ENCODE results near the gene IGFBPL1. TPM values are rescaled to one million over a fixed set of nuclear protein-coding genes. Genes with fewer than 3 reads are reported as not detected.
"Not testable (repeated sequence)": the region's sequence is repeated elsewhere in the genome, so short reads cannot be mapped to it uniquely, and the experiment has no call there.

Gene IGFBPL1
- total and polyA plus RNA-seq, 4 donors = 6.7 to 14.8 (median 10.9) TPM

DNA sequence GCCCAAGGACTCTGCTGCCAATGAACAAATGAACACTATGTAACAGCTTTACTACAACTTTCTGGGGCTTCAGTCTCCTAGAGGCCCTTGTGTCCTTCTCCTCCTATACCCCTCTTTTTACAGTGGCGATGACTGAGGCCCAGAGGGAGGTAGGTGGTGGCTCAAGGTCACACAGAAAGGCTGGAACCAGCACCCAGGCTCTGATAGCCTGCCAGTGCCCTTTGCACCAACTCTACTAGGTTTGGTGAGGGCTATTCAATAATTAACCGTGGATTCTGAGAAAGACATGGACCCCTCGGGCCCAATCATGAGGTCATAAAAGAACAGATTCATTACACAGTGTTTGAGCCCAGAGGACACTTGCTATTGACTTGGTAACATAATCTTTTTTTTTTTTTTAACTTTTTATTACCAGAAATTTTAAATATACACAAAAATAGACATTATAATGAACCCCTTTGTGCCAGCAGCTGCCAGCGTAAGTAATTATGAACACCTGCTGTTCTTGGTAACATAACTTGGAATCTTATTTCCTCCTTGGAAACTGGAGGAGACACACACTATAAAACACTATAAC lies 37.8 kb downstream of the IGFBPL1 start:
- 100% methylated on average over 2 of the region's 4 CpGs for WGBS (ENCODE audit: insufficient coverage)
- Histone ChIP-seq H3K4me1 (ENCODE audit: control insufficient read depth, insufficient read depth, low read length) (peaks cover 9% of the 10 kb centered on the region), H3K9me3 (ENCODE audit: control insufficient read depth, insufficient read depth, low read length) (no peaks in the 10 kb centered on the region), H3K4me3 (ENCODE audit: low read depth, low read length) (no peak overlapping the region), H3K27ac (ENCODE audit: low read depth, low read length) (no peak overlapping the region), H3K36me3 (ENCODE audit: control insufficient read depth, insufficient read depth, low read length) (no peaks in the 10 kb centered on the region), H3K27me3 (ENCODE audit: control insufficient read depth, insufficient read depth, low read length) (no peaks in the 10 kb centered on the region)
- peak in 1 of 6 donors; percentile 64 for DNase-seq (ENCODE audit: low read depth in 4 of 6, low spot score in 6 of 6)

DNA sequence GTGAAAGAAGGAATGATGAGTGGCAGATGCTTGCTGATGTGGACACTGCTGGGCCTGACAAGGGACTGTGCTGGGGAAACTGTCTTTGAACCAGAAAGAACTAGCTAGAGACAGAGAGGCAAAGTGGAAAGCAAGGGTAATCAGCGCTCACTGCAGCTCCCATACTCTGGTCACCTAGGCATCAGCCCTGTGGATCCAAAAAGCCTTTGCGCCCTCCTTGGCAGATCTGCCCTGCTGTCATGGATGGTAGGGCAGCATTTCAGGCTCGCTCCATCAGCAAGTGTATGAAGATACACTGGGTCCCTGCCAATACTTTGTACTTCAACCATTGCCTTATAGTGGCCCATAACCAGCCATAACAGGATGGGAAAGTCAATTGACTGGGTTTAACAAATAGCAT lies 38.4 kb downstream of the IGFBPL1 start:
- no peaks in the 10 kb centered on the region for H3K27me3 ChIP-seq (ENCODE audit: control insufficient read depth, insufficient read depth, low read length)
- H3K4me3 ChIP-seq (ENCODE audit: low read depth, low read length) = no peak overlapping the region
- H3K27ac ChIP-seq (ENCODE audit: low read depth, low read length) = no peak overlapping the region
- no peaks in the 10 kb centered on the region for H3K36me3 ChIP-seq (ENCODE audit: control insufficient read depth, insufficient read depth, low read length)
- H3K9me3 ChIP-seq (ENCODE audit: control insufficient read depth, insufficient read depth, low read length) = no peaks in the 10 kb centered on the region
- DNase-seq (ENCODE audit: low read depth in 4 of 6, low spot score in 6 of 6) = no peak
- peaks cover 14% of the 10 kb centered on the region for H3K4me1 ChIP-seq (ENCODE audit: control insufficient read depth, insufficient read depth, low read length)
- WGBS (ENCODE audit: insufficient coverage) = 96% methylated on average over 3 of the region's 3 CpGs

DNA sequence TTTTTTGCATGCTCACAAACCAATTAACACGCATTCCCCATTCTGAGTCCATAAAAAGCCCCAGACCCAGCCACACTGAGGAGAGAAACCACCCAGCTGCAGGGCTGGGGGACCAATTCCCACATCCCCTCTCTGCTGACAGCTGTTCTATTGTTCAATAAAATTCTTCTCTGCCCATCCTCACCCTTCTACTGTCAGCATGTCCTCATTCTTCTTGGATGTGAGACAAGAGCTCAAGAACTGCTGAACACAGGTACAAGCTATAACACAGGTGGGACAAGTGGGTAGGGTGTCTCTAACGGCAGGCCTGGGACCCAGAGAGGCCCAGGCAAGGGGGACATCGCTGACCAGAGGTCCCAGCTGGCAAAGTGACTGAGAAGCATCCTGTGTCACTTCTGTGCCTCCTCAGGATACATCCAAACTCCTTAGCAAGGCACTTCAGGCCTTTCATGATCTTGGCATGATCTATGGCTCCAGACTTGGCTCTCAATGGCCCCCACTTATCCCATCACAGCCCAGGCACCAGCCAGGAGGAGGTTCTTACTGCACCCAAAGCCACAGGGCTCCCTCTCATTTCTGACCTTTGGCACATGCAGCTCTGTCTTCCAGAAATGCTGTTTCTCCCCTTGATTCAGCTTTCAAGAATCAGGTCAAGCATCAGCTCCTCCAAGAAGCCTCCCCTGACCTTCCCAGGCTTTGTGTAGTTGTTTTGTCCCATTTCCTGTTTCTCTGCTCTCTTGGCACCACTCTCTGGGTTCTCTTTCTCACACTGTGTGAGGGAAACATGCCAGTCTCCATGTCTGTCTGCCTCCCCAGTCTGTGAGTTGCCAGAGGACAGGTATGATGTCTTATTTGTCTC lies 39.0 kb downstream of the IGFBPL1 start:
- Histone ChIP-seq H3K4me3 (ENCODE audit: low read depth, low read length) (no peak overlapping the region), H3K36me3 (ENCODE audit: control insufficient read depth, insufficient read depth, low read length) (no peaks in the 10 kb centered on the region), H3K27ac (ENCODE audit: low read depth, low read length) (no peak overlapping the region), H3K9me3 (ENCODE audit: control insufficient read depth, insufficient read depth, low read length) (no peaks in the 10 kb centered on the region), H3K4me1 (ENCODE audit: control insufficient read depth, insufficient read depth, low read length) (peaks cover 19% of the 10 kb centered on the region), H3K27me3 (ENCODE audit: control insufficient read depth, insufficient read depth, low read length) (no peaks in the 10 kb centered on the region)
- no peak for DNase-seq (ENCODE audit: low read depth in 4 of 6, low spot score in 6 of 6)
- 72% methylated on average over 3 of the region's 3 CpGs for WGBS (ENCODE audit: insufficient coverage)

DNA sequence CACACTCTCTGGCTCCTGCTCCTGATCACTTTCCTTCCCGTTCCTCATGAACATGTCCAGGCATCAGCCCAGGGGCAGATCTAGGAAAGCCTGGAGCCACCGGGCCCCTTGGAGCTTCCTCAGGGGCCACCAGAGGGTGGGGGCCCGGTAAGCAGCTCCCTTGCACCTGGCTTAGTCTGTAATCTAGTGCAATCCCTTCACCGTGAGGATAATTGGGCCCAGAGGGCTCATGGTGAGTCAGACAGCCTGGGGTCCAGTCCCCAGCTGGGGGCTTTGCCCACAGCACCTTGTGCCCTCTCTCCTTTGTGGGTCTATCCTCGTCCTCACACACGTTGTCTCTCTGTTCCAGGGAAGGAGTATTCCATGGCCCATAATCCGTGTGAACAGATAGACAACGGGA lies 42.1 kb downstream of the IGFBPL1 start:
- peaks cover 19% of the 10 kb centered on the region for H3K4me1 ChIP-seq (ENCODE audit: control insufficient read depth, insufficient read depth, low read length)
- no peak for DNase-seq (ENCODE audit: low read depth in 4 of 6, low spot score in 6 of 6)
- WGBS (ENCODE audit: insufficient coverage) = 78% methylated on average over 8 of the region's 8 CpGs
- no peaks in the 10 kb centered on the region for H3K27me3 ChIP-seq (ENCODE audit: control insufficient read depth, insufficient read depth, low read length)
- no peak overlapping the region for H3K27ac ChIP-seq (ENCODE audit: low read depth, low read length)
- H3K36me3 ChIP-seq (ENCODE audit: control insufficient read depth, insufficient read depth, low read length) = no peaks in the 10 kb centered on the region
- H3K4me3 ChIP-seq (ENCODE audit: low read depth, low read length) = no peak overlapping the region
- no peaks in the 10 kb centered on the region for H3K9me3 ChIP-seq (ENCODE audit: control insufficient read depth, insufficient read depth, low read length)

DNA sequence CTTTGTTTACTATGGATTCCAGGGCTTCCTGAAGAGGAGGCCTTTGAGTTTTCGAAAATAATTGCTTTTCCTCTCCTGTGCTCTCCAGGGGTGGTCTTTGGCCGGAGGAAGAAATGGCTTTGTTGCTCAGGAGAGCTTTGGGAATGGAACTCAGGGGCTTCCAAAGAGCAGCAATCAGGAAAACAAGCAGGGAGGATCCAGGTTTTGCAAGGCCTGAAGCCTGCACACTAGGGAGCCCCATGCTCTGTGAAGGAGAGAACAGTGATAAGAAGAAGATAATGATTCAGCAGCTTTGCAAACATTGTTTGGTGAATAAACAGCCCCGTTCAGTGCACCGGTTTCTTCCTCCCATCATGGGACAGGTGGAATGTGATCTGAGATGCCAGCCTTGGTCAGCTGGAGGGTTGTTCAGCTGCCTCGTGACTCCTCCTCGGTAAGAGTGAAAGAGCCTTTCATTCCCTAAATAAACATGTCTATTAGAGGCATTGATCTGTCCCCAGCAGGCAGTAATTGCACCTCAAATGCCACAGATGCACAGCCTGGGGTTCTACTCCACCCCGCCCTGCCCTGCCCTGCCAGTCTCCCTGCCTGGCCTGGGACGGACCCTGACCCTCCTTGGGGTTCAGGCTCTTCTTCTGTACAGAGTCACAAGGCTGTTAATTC lies 43.3 kb downstream of the IGFBPL1 start:
- DNase-seq (ENCODE audit: low read depth in 4 of 6, low spot score in 6 of 6) = no peak
- Histone ChIP-seq H3K27me3 (ENCODE audit: control insufficient read depth, insufficient read depth, low read length) (no peaks in the 10 kb centered on the region), H3K27ac (ENCODE audit: low read depth, low read length) (no peak overlapping the region), H3K36me3 (ENCODE audit: control insufficient read depth, insufficient read depth, low read length) (no peaks in the 10 kb centered on the region), H3K4me1 (ENCODE audit: control insufficient read depth, insufficient read depth, low read length) (peaks cover 22% of the 10 kb centered on the region), H3K4me3 (ENCODE audit: low read depth, low read length) (no peak overlapping the region), H3K9me3 (ENCODE audit: control insufficient read depth, insufficient read depth, low read length) (no peaks in the 10 kb centered on the region)
- WGBS (ENCODE audit: insufficient coverage) = 34% methylated on average over 6 of the region's 8 CpGs

DNA sequence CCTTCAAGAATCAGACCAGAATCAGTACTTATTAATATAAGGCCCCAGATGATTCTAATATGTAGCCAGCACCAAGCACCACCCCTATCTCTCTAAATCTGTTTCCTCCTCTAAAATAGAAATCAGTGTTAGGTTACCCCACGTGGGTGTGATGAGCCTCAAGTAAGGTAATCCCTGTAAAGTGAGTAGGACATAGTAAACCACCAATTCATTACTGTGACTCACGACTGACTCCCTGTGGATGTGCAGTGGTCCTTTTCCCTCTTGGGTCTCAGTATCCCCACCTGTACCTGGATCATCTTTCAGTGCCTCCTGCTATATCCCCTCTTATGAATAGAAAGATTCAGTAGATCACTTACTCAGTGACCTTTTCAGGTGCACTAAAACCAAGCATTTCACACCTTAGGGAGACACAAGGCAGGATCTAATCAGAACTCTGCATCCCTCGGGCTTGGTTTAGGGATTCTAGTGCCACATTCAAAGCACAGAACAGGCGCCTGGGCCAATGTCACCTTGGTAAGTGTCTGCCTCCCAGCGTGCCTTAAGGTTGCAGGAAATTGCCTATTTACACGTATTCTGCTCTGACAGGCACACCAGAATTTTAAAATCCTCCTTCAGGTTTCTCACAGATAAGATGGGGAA lies 43.9 kb downstream of the IGFBPL1 start:
- DNase-seq (ENCODE audit: low read depth in 4 of 6, low spot score in 6 of 6) = no peak
- no peaks in the 10 kb centered on the region for H3K36me3 ChIP-seq (ENCODE audit: control insufficient read depth, insufficient read depth, low read length)
- H3K27ac ChIP-seq (ENCODE audit: low read depth, low read length) = no peak overlapping the region
- WGBS (ENCODE audit: insufficient coverage) = 70% methylated on average over 4 of the region's 6 CpGs
- no peaks in the 10 kb centered on the region for H3K9me3 ChIP-seq (ENCODE audit: control insufficient read depth, insufficient read depth, low read length)
- peaks cover 23% of the 10 kb centered on the region for H3K4me1 ChIP-seq (ENCODE audit: control insufficient read depth, insufficient read depth, low read length)
- no peak overlapping the region for H3K4me3 ChIP-seq (ENCODE audit: low read depth, low read length)
- H3K27me3 ChIP-seq (ENCODE audit: control insufficient read depth, insufficient read depth, low read length) = no peaks in the 10 kb centered on the region

DNA sequence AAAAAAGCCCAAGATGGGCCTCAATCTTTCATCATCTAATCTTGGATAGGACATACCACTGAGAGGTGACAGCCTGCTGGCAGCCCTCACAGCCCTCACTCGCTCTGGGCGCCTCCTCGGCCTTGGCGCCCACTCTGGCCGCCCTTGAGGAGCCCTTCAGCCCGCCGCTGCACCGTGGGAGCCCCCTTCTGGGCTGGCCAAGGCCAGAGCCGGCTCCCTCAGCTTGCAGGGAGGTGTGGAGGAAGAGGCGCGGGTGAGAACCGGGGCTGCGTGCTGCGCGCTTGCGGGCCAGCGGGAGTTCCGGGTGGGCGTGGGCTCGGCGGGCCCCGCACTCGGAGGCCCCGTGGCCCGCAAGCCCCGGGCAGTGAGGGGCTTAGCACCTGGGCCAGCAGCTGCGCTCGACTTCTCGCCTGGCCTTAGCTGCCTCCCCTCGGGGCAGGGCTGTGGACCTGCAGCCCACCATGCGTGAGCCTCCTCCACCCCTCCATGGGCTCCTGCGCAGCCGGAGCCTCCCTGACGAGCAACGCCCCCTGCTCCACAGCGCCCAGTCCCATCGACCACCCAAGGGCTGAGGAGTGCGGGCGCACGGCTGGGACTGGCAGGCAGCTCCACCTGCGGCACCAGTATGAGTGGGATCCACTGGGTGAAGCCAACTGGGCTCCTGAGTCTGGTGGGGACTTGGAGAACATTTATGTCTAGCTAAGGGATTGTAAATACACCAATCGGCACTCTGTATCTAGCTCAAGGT lies 46.7 kb downstream of the IGFBPL1 start:
- H3K4me1 ChIP-seq (ENCODE audit: control insufficient read depth, insufficient read depth, low read length) = peaks cover 23% of the 10 kb centered on the region
- not testable (repeated sequence) for DNase-seq (ENCODE audit: low read depth in 4 of 6, low spot score in 6 of 6); H3K9me3 ChIP-seq (ENCODE audit: control insufficient read depth, insufficient read depth, low read length); H3K4me3 ChIP-seq (ENCODE audit: low read depth, low read length); H3K36me3 ChIP-seq (ENCODE audit: control insufficient read depth, insufficient read depth, low read length); H3K27me3 ChIP-seq (ENCODE audit: control insufficient read depth, insufficient read depth, low read length); H3K27ac ChIP-seq (ENCODE audit: low read depth, low read length)
- 96% methylated on average over 31 of the region's 42 CpGs for WGBS (ENCODE audit: insufficient coverage)

DNA sequence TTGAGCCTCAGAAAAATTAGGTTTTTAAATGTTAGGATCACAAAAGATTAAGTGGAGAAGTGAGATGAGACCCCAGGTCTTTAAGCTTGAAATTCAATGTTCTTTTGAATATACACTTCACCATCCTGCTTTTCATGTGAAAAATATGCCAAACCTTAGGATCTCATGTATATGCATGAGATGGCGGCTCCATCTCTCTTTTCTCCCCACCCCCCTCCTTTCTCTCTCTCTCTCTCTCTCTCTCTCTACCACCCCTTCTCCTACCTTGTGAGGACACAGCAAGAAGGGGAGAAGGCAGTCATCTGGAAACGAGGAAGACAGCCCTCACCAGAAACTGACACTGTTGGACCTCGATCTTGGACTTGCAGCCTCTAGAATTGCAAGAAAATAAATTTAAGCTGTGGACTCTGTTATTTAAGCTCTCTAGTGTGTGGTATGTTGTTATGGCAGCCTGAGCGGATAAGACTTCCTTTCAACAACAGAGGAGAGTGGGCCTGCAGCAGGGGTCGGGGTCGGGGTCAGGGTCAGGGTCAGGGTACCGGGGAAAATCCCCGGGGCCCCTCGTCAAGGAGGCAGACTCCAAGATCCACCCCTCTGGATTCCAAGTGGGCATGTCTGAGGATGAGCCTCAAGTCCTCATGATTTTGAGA lies 48.1 kb downstream of the IGFBPL1 start:
- Histone ChIP-seq H3K36me3 (ENCODE audit: control insufficient read depth, insufficient read depth, low read length) (no peaks in the 10 kb centered on the region), H3K4me3 (ENCODE audit: low read depth, low read length) (no peak overlapping the region), H3K27me3 (ENCODE audit: control insufficient read depth, insufficient read depth, low read length) (no peaks in the 10 kb centered on the region), H3K9me3 (ENCODE audit: control insufficient read depth, insufficient read depth, low read length) (no peaks in the 10 kb centered on the region), H3K27ac (ENCODE audit: low read depth, low read length) (no peak overlapping the region), H3K4me1 (ENCODE audit: control insufficient read depth, insufficient read depth, low read length) (peaks cover 11% of the 10 kb centered on the region)
- peak in 2 of 6 donors; percentile 18 to 49 for DNase-seq (ENCODE audit: low read depth in 4 of 6, low spot score in 6 of 6)
- WGBS (ENCODE audit: insufficient coverage) = 39% methylated on average over 5 of the region's 9 CpGs

DNA sequence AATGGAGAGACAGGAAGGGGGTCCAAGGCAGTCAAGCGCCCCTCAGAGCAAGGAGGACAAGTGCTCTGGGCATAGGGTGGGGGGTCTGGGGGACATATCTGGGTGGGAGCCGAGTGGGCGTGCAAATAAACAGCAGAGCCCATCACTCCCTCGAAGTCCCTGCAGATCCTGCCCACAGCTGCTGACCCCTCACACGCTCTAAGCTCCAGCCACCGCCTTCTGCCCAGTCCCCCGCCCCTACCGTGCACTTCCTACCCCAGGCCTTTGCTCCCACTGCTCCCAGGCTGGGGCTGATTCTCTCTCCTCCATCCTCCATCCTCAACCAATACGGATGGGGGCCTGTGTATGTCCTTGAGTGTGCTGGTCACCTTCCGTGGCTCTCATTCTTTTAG lies 48.7 kb downstream of the IGFBPL1 start:
- Histone ChIP-seq H3K9me3 (ENCODE audit: control insufficient read depth, insufficient read depth, low read length) (no peaks in the 10 kb centered on the region), H3K27me3 (ENCODE audit: control insufficient read depth, insufficient read depth, low read length) (no peaks in the 10 kb centered on the region), H3K27ac (ENCODE audit: low read depth, low read length) (no peak overlapping the region), H3K36me3 (ENCODE audit: control insufficient read depth, insufficient read depth, low read length) (no peaks in the 10 kb centered on the region), H3K4me1 (ENCODE audit: control insufficient read depth, insufficient read depth, low read length) (peaks cover 6% of the 10 kb centered on the region), H3K4me3 (ENCODE audit: low read depth, low read length) (no peak overlapping the region)
- WGBS (ENCODE audit: insufficient coverage) = 80% methylated on average over 1 of the region's 10 CpGs
- DNase-seq (ENCODE audit: low read depth in 4 of 6, low spot score in 6 of 6) = no peak
